Mucosa of descending colon (tissue), 3 donors: ENCODE data around the gene UMAD1. TPM values are rescaled to one million over a fixed set of nuclear protein-coding genes. Genes with fewer than 3 reads are reported as not detected.
"Not testable (repeated sequence)": the region's sequence is repeated elsewhere in the genome, so short reads cannot be mapped to it uniquely, and the experiment has no call there.

Source experiments
- ATAC-seq: fragments of 200-7000 bp; cut with Tn5 transposase; one replicate; pipeline ENCODE4 v1.9.1; 2020; ENCODE audit warnings: mild to moderate bottlenecking, moderate library complexity
- DNase-seq, 3 donors: peaks; one replicate each; pipeline ENCODE4 v3.0.0-alpha.2; 2020
- H3K36me3 ChIP-seq: fragments of 200-600 bp; one replicate; pipeline ENCODE4 v1.8.0; 2021; ENCODE audit warnings: low read depth, mild to moderate bottlenecking
- H3K4me1 ChIP-seq: fragments of 200-600 bp; one replicate; pipeline ENCODE4 v1.8.0; 2021; ENCODE audit warnings: low read depth, mild to moderate bottlenecking
- H3K4me3 ChIP-seq: fragments of 200-600 bp; one replicate; pipeline ENCODE4 v1.8.0; 2021; ENCODE audit warnings: mild to moderate bottlenecking
- H3K9me3 ChIP-seq: fragments of 200-600 bp; one replicate; pipeline ENCODE4 v1.8.0; 2021; ENCODE audit warnings: mild to moderate bottlenecking
- intact Hi-C, 2 donors: fragments of 100-400 bp; cut with DNase I in 1 of 2; cut with micrococcal nuclease in 1 of 2; formaldehyde crosslinking; loops; one replicate each; pipeline versions ENCODE4 v1.11.0 to v1.11.1; 2022; cut with DNase I, micrococcal nuclease
- total RNA-seq, 3 donors: library from RNA; stranded (reverse); fragmentation: NEBNext Ultra II Directional in 2 of 3; extraction: Animal tissue kit (Norgen Biotek cat#: 25700) in 2 of 3; gene quantifications; one replicate each; pipeline versions ENCODE4 v1.2.1 to v1.2.4, GENCODE V29; 2021 to 2023
- TF ChIP-seq, protein P1 (sequence below): fragments of 200-600 bp; IDR thresholded peaks from one replicate; pipeline ENCODE4 v1.8.0; 2022; ENCODE audit warnings: antibody characterized with exemption, mild to moderate bottlenecking
- donor health status: DM: no; HTN: no; CAD: no; lungs with moderate emphysema.
- donor health status: DM: no; HTN: no; CAD: no.
- donor health status: DM: no; HTN: yes; CAD: no.

Gene UMAD1
- total RNA-seq, 3 donors from 2014 or later, result 18.5 to 22.1 (median 18.6) TPM

DNA sequence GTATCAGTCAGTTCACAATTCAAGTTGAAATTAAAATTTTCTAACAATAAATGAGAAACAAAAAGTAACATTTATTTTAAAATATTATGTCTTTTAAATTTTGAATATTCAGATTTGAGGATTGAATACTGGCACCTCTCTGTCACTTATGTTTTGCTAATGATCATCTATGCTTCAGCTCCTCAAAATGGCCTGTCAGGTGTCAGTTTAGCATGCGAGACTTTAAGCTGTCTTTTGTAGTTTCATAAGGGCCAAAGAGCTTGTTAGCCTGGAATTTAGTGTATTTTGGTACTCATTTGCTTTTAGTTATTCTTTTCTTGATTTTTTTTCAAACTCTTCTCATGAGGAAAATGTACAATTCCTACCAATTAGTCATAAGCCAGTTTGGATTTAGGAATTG is 179.9 kb downstream of the UMAD1 start:
- Histone ChIP-seq H3K9me3 (no peaks in the 10 kb centered on the region), H3K36me3 (no peaks in the 10 kb centered on the region), H3K4me1 (peaks cover 4% of the 10 kb centered on the region), H3K4me3 (no peak overlapping the region)
- no peak for DNase-seq
- TF ChIP-seq, protein P1, sequence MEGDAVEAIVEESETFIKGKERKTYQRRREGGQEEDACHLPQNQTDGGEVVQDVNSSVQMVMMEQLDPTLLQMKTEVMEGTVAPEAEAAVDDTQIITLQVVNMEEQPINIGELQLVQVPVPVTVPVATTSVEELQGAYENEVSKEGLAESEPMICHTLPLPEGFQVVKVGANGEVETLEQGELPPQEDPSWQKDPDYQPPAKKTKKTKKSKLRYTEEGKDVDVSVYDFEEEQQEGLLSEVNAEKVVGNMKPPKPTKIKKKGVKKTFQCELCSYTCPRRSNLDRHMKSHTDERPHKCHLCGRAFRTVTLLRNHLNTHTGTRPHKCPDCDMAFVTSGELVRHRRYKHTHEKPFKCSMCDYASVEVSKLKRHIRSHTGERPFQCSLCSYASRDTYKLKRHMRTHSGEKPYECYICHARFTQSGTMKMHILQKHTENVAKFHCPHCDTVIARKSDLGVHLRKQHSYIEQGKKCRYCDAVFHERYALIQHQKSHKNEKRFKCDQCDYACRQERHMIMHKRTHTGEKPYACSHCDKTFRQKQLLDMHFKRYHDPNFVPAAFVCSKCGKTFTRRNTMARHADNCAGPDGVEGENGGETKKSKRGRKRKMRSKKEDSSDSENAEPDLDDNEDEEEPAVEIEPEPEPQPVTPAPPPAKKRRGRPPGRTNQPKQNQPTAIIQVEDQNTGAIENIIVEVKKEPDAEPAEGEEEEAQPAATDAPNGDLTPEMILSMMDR, result no peak
- ATAC-seq, result no peak
- intact Hi-C loops, result no loop called here

DNA sequence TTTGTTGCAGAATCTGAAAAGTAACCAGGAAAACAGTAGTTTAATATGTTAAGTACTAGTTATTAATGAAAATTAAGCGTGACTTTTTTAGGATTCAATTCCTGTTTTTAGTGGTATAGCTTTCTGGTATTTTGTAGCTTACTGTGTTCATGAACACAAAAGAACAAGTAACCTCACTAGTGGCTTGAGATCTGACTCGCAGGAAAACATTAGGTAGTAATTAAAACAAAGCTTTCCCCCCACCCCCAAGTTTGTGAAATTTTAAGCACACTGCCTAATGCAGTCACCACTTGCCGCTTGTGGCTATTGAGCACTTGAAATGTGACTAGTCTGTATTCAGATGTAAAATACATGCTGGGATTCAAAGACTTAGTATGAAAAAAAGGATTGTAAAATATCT is 180.4 kb downstream of the UMAD1 start:
- Histone ChIP-seq H3K9me3 (no peaks in the 10 kb centered on the region), H3K4me1 (no peaks in the 10 kb centered on the region), H3K36me3 (no peaks in the 10 kb centered on the region), H3K4me3 (no peak overlapping the region)
- ATAC-seq, result no peak
- TF ChIP-seq, protein P1, result no peak
- no peak for DNase-seq
- intact Hi-C loops, result no loop called here

DNA sequence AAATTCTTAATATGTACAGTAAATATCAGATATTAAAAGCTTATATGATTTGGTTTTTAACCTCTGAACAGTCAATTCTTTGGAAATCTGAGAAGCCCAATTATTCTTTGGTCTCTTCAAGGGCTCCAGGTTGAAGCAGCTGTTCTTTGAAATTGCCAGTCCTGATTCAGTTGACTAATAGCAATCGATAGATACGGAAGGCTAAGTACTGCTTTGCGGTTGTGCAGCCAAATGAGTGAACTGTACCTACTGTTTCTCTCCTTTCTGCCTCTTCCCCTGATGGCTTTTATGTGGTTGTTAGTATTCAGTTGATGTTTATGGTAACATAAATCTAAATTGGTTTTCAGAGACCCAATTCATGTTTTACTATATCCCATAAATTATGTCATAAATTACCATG is 181.0 kb downstream of the UMAD1 start:
- DNase-seq, result no peak
- H3K4me3 ChIP-seq, result no peak overlapping the region
- no peaks in the 10 kb centered on the region for H3K36me3 ChIP-seq
- no peaks in the 10 kb centered on the region for H3K4me1 ChIP-seq
- TF ChIP-seq, protein P1, result no peak
- no peak for ATAC-seq
- H3K9me3 ChIP-seq, result no peaks in the 10 kb centered on the region
- intact Hi-C loops, result no loop called here

DNA sequence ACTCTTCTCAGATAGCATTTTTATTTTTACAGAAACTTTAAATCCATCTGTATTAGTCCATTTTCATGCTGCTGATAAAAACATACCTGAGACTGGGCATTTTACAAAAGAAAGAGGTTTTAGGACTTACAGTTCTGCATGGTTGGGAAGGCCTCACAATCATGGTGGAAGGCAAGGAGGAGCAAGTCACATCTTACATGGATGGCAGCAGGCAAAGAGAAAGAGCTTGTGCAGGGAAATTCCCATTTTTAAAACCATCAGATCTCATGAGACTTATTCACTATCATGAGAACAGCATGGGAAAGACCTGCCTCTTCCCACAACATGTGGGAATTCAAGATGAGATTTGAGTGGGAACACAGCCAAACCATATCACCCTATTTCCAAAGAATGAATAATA is 184.7 kb downstream of the UMAD1 start:
- intact Hi-C loops, ATAC-seq, H3K36me3 ChIP-seq, DNase-seq, H3K4me1 ChIP-seq, H3K9me3 ChIP-seq, H3K4me3 ChIP-seq: not testable (repeated sequence)

DNA sequence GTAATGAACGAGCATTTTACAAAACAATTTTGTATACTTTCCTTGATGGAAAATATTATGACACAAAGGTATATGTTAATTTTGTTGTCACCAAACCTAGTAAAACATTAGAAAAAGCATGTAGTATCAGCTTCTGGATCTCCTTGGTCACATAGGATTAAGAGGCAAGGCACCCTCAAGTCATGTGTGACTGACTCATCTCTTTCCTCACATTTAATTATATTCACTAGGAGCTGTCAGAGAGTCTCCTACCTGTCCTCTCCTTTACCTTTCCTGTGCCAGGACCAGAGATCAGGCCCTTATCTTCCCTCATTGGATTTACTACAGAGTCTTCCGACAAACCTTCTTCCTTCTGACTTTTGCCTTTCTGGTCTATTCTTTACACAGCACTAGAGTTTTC is 189.1 kb downstream of the UMAD1 start:
- H3K9me3 ChIP-seq, result no peaks in the 10 kb centered on the region
- TF ChIP-seq, protein P1, result no peak
- no peaks in the 10 kb centered on the region for H3K36me3 ChIP-seq
- intact Hi-C loops, result no loop called here
- no peak overlapping the region for H3K4me3 ChIP-seq
- peak; percentile 60 for ATAC-seq
- DNase-seq, result no peak
- no peaks in the 10 kb centered on the region for H3K4me1 ChIP-seq

DNA sequence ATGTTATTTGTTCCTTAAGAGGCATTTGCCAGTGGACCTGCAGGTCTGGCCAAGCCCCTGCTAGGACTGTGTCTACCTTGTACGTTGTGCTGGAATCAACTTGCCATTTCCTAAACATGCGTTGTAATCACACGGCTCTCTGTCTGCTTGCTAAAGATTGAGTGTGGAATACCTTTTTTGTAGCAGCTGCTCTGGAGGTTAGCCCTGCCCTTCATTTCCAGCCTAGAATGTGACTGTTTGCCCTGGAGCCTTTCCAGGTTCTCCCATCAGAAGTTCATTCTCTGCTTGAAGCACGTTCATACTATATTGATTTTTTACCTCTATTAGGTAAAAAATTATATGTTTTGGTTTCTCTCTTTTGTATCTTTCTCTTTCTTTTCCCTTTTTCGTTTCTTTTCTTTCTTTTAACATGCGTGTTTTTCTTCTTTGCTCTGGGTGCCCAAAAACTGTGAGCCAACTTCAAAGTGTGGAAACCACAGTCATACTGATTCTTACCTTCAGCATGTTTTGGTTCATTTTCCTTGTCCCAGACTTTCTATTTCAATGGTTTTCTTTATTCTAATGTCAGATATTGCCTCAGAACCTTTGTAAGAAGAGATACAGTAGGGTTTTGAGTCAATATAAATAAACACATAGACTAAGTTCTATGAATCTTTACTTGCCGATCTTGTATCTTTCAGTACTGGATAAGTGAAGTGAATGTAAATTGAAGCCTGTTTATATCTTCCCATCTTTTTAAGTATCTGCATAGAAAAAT is 189.7 kb downstream of the UMAD1 start:
- intact Hi-C loops, result no loop called here
- ATAC-seq, result peak; percentile 25
- peak in 1 of 3 donors; percentile 29 for DNase-seq

More for the DNA sequence above, 189.7 kb downstream of the UMAD1 start:
- TF ChIP-seq, protein P1, result no peak
- Histone ChIP-seq H3K4me1 (no peaks in the 10 kb centered on the region), H3K9me3 (no peaks in the 10 kb centered on the region), H3K4me3 (no peak overlapping the region), H3K36me3 (no peaks in the 10 kb centered on the region)
